GM12872 (cell line): Measurements from ENCODE around the gene ADGRV1.

Source experiments
- TF ChIP-seq, protein P1 (sequence below): IDR thresholded peaks from 3 replicates; pipeline ENCODE4 v1.5.1; 2011; ENCODE audit warnings: low read depth, mild to moderate bottlenecking, low read length, moderate library complexity; ENCODE audit not compliant: insufficient read depth

The ADGRV1 gene

DNA sequence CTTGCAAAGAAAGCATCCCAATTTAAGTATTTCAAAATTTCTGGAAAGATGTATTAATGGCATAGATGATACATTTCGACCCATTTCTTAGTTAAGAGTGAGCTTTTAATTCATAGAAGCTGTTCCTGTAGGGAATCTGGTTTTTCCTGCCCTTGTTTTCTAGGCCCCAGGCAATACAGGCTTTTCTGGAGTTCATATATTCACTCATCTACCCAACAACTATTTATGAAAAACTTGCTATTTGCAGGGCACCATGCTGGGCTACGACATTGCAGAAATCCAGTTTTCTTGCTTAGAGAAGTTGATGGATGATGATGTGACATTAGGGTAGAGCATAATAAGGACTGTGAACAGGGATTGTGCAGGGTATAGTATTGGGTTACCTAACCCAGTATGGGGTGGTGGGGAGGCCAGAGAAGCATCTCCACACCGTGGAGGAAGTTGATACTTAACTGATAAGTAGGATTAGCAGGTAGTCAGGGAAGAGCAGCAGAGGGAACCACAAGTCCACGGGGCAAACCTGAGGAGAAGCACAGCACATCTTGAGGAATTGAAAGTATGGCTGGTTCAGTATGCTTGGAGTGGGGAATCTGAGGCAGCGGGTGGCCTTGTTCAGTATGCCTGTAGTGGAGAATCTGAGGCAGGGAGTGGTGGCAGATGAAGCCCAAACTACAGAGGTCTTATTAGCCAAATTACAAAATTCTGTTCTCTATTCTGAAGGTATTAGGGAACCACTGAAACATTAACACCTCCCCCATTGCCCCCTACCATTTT, 577.1 kb downstream of the ADGRV1 start:
- TF ChIP-seq, protein P1, sequence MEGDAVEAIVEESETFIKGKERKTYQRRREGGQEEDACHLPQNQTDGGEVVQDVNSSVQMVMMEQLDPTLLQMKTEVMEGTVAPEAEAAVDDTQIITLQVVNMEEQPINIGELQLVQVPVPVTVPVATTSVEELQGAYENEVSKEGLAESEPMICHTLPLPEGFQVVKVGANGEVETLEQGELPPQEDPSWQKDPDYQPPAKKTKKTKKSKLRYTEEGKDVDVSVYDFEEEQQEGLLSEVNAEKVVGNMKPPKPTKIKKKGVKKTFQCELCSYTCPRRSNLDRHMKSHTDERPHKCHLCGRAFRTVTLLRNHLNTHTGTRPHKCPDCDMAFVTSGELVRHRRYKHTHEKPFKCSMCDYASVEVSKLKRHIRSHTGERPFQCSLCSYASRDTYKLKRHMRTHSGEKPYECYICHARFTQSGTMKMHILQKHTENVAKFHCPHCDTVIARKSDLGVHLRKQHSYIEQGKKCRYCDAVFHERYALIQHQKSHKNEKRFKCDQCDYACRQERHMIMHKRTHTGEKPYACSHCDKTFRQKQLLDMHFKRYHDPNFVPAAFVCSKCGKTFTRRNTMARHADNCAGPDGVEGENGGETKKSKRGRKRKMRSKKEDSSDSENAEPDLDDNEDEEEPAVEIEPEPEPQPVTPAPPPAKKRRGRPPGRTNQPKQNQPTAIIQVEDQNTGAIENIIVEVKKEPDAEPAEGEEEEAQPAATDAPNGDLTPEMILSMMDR: no peak

DNA sequence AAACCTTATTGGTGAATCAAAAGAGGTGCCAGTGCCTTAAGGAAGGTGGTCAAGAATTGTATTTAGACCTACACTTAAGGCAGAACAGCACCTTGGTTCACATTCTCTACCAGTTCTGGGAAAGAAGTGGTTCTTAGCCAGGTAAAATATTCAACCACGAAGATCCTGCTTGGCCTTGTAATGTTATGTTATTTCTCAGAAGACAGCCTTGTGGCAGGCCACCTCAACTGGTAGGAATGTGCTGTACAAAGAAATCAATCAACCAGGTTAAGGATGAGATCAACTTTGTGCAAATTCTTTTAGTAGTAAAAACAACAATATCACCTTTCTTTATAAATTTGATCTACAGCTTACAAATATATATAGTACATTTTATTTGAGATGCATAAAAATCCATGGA, 577.7 kb downstream of the ADGRV1 start:
- TF ChIP-seq, protein P1: no peak

DNA sequence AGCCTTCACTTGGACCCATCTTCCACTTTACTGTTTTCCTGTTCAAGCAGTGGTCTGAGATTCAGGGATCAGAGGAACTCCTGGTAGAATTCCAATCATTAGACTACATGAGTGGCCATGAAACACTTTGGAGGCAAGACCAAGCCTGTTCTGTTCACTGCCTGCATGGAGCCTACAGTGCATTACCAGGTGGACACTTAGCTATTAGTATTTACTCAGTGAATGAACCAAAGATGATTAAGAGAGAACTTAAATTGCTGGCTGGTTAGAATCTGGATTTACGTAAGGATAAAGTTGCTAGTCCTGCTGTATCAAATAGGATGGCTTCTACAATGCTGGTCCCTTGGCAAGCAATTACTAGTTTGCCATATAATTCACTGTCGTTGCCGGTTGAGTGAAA, 579.0 kb downstream of the ADGRV1 start:
- TF ChIP-seq, protein P1: no peak

DNA sequence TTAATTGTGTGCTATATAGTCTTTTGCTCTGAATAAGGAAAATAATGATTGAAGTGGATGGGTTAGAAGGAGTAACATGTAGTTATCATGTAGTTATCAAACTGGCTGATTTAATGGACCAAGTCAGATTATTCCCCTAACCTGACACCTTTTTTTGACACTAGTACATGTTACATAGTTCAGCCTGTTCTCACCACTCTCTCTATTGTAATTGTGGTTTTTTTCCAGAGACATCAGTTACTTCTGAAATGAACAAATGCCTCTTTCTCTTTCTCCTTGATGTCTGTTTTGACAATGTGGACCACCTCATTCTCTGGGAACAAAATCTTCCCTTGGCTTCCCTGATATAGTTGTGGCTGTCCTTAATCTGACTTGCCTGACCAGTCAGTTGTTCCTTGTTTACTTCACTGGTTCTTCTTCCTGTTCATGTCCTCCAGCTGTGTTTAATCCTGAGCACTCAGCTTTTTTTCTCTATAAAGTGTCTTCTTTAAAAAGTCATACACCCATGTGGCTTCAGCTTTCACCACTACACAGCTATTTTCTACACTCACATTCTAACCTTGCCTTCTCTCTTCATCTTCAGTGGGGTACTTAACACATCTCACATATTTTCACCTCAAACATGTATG, 581.1 kb downstream of the ADGRV1 start:
- TF ChIP-seq, protein P1: no peak

DNA sequence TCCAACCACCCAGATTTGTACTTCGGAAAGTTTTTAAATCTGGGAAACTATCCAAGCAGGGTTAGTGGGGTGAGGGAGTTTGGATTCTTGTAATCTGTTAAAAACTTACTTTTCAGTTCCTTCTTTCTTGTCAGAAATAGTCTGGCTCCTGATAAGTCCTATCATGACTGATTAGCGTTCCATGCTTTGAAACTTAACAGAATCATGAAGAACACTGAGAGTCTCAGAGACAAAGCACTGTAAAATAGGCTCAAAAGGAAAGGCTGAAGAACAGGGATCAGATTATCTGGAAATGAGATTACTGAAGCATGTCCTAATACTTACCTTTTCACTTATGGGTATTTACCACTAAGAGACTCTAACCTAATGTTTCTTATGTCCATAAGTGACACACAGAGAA, 582.1 kb downstream of the ADGRV1 start:
- TF ChIP-seq, protein P1: no peak

DNA sequence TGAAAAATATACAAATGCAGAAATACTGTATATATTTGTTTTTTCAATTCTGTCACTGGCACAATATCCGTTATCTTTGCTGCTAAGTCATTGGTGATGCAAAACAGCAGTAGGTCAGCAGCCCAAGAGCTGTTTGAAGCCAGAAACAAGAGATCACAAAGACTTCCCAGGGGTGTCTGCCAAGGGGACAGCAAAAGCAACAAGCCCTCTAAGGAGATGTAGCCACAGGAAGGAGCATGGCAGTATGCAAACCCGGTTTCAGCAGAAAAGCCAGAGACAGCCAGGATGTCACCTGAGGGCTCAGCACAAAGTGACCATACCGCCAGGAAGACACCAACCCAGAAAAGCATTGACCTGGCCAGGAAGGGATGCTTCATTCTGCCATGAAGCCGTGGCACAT, 583.0 kb downstream of the ADGRV1 start:
- TF ChIP-seq, protein P1: no peak

DNA sequence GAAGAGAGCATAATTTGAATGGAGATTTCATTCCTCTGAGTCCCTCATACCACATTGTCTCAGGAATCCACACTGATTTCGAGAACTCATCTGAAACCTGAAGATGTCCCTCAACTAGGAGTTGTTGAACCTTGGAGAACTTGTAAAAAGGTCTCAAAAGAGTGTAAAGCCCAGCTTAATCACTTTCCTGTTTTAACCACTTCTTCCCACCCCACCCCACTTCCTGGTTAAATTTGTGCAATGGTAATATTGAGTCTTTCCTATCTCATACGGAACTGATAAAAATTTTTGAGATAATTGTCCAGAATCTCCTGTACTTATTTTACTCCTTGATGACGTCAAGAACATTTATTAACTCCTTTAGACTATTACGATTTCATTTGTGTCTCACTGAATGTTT, 583.8 kb downstream of the ADGRV1 start:
- TF ChIP-seq, protein P1: no peak
